Camera-type eye (tissue), 1 donor: ENCODE data around the gene SV2C. TPM values are rescaled to one million over a fixed set of nuclear protein-coding genes. Genes with fewer than 3 reads are reported as not detected.

Experiments
- total RNA-seq: library from RNA; depleted of rRNA; stranded (reverse); fragments of >200 nt; gene quantifications from one replicate; pipeline ENCODE4 v1.2.3, GENCODE V29; 2014

The SV2C gene
- total RNA-seq = 3.1 TPM

GRCh38 chr5:76082772-76083554 is at the start of gene SV2C:
Gene SV2C (plus strand): TSS chr5:76083383. CDS start chr5:76131751, 48,368 bp downstream.

GRCh38 chr5:76402886-76403765 is 319.9 kb downstream of the SV2C start, which contains the start of gene IQGAP2:
Gene IQGAP2 (plus strand): TSS chr5:76403285. CDS start chr5:76403546, 261 bp downstream.

